Measurements from ENCODE around the gene SERINC4.
A peak's percentile ranks its signal among the peaks of the same experiment; 100 is the strongest.
"Not testable (repeated sequence)": the region's sequence is repeated elsewhere in the genome, so short reads cannot be mapped to it uniquely, and the experiment has no call there.

Gene SERINC4

DNA sequence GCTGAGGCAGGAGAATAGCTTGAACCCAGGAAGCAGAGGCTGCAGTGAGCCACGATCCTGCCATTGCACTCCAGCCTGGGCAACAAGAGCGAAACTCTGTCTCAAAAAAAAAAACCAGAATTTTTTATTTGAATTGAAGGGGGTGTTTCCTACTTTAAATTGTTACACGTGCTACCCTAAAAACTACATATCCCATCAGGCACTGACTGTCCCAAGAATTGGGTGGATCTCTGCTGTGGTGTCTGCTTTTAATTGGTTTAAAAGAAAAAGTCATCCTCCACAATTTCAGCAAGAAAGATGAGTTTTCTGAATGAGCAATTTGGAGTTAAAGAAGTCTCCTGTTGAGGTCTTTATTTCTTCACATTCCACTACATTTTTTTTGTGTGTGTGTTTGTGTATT lies 51.6 kb downstream of the SERINC4 start:
- no peak for DNase-seq

DNA sequence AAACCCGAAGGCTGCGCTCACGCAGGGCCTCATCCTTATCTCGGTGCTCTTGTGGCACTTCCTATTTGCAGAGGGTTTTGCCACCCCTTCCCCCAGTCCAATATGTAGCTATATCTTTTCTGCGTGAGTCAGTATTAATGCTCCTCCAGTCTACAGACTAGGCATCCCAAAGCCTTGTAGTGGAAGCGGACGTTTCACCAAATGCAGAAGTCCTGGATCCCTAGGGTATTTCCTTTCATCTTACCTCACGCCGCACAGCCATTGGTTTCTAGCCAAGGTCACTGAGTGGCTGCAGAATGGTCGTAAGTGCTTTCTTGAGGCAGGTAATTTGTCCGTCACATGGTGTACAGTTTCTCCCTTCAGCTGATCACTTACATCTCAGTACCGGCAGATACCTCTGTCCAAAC lies 53.1 kb downstream of the SERINC4 start:
- DNase-seq = not testable (repeated sequence)

DNA sequence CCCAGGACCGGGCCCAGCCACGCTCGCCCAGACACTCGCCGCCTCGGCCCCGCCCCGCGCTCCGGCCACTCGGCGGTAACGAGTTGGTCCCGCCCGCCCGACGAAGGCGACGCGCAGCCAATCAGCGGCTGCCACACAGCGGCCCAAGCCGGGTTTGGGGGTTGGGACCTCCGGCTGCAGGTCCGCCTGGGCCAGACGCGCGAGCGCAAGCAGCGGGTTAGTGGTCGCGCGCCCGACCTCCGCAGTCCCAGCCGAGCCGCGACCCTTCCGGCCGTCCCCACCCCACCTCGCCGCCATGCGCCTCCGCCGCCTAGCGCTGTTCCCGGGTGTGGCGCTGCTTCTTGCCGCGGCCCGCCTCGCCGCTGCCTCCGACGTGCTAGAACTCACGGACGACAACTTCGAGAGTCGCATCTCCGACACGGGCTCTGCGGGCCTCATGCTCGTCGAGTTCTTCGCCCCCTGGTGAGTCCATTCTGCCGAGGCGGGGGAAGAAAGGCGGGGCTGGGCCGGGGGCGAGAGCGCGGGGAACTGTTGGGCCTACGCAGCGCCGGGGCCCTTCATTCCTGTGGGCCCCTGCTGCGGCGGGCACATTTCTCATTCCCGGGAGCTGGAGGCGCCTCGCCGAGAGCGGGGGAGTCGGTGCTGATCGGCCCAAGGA lies 53.6 kb downstream of the SERINC4 start, which contains the start of gene PDIA3:
TSS of gene PDIA3 (plus strand) at position 194 of the 658 bp plus-strand sequence. CDS start at position 296, 102 bp downstream.
- DNase-seq = peak; percentile 81
